Astrocyte of the cerebellum (primary cell): Measurements from ENCODE around the gene SMG7.

ENCODE experiments used
- DNase-seq: peaks from one replicate; pipeline ENCODE4 v3.0.0-alpha.2; 2011; ENCODE audit warnings: low read depth
- H3K4me3 ChIP-seq: 2 replicates; pipeline ENCODE4 v1.5.1; 2011; ENCODE audit warnings: mild to moderate bottlenecking, low read depth, low read length, moderate library complexity
- CTCF ChIP-seq: IDR thresholded peaks from 2 replicates; pipeline ENCODE4 v1.5.1; 2012; ENCODE audit warnings: low read length, low read depth, moderate library complexity, mild to moderate bottlenecking; ENCODE audit errors: missing control alignments
- in situ Hi-C: cut with HindIII; loops from 2 replicates; pipeline ENCODE4 v1.10.0; 2017; ENCODE audit warnings: low sequenced_read_pairs

SMG7 gene

DNA sequence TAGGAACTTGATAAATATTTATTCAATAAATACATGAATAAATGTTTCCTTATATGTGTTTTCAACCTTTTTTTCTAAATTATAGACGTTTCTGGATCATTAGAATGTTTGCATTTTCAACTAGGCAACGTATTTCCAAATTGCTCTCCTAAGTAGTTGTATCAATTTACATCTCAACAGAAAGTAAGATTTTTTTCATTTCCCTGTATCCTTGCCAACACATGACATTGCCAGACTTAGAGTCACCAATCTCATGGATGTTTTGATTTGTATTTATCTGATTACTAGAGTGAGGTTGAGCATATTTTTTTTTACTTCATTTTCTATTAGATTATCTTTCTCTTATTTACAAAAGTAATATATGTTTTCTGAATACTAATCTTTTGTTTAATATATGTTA is 22.2 kb upstream of the SMG7 start:
- in situ Hi-C loops, result no loop called here
- TF ChIP-seq CTCF, result no peak
- no peak for DNase-seq
- H3K4me3 ChIP-seq, result no peak overlapping the region

DNA sequence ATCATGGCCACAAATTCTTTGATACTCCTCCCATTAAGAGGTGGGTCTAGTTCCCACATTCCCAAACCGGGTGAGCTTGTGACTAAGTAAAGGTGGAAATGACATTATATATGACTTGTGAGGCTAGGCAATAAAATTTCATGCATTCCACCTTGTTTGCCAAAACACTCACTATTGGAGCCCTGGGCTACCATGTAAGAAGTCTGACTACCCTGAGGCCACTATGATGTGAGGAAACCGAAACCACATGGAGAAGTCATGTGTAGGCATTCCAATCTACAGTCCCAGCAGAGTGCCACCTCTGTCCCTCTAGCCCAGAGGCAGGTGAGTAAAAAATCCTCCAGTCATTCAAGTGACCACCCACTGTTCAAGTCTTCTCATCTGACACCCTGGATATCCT is 17.9 kb upstream of the SMG7 start:
- H3K4me3 ChIP-seq, result no peak overlapping the region
- no peak for TF ChIP-seq CTCF
- DNase-seq, result no peak
- in situ Hi-C loops, result no loop called here

DNA sequence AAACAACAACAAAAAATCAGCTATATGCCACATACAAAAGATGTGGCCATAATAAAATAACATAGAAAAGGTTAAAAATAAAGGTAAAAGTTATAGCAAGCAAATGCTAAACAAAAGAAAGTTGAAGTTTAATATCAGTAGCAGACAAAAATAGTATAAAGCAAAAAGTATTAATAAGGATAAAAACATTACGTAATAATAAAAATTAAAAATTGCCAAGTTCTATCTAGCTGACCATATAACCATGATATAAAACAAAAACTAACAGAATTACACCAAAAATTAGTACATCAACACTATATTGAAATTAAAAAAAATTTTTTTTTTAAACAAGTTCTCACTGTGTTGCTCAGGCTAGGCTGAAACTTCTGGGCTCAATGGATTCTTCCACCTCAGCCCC is 15.5 kb upstream of the SMG7 start:
- no peak overlapping the region for H3K4me3 ChIP-seq
- no peak for TF ChIP-seq CTCF
- in situ Hi-C loops, result no loop called here
- DNase-seq, result no peak

DNA sequence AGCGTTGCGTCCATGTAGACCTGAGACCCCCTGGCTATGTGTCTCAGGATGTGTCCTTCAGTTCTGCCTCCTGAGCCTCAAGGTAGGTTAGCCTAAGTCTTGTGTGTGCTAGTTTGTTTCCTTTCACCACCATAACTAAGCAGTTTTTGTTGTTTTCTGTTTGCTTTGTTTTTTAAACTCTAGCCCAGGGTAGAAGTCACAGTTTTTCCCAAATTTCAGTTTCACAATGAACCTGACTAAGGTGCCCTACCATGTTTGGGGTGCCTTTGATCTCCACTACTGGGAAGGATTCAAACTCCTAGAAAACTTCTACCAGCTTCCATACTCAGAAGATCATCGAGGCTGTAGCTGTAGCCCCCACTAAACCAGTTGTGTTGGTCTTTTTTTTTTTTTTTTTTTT is 14.8 kb upstream of the SMG7 start:
- H3K4me3 ChIP-seq, result no peak overlapping the region
- TF ChIP-seq CTCF, result no peak
- no peak for DNase-seq
- in situ Hi-C loops, result no loop called here

DNA sequence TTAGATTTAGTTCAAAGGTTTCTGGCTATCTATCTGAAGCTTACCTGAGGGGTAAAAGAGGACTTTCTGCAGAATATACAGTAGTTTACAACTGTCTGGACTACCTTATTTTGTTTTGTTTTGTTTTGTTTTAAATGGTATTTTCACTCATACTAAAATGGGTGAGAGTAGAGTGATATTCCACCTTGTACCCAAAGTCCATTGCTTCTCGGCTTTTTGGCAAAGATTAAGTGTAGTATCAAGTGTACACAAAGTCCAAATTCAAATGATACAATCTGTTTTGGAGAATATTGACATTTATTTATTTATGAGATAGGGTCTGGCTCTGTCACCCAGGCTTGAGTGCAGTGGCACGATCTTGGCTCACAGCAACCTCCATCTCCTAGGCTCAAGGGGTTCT is 11.7 kb upstream of the SMG7 start:
- in situ Hi-C loops, result no loop called here
- no peak for DNase-seq
- no peak overlapping the region for H3K4me3 ChIP-seq
- no peak for TF ChIP-seq CTCF

DNA sequence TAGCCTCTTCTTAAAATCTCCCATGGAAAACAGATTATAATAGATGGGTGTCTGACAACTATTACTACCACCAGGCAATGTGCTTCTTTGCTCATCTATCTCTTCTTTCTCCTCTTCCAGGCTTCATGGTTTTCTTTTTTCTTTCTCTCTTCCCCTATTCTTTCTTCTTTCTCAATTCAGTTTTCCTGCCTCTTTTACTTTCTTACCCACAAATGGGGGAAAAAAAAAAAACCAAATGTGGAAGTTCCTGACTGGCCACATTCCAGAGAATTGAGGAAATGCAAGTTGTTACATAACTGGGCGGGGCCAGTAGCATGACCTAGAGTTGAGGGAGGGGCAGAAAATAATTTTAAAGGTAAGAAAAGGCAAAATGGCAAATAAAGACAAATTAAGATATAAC is 10.9 kb upstream of the SMG7 start:
- no peak for TF ChIP-seq CTCF
- no peak for DNase-seq
- no peak overlapping the region for H3K4me3 ChIP-seq
- in situ Hi-C loops, result no loop called here

DNA sequence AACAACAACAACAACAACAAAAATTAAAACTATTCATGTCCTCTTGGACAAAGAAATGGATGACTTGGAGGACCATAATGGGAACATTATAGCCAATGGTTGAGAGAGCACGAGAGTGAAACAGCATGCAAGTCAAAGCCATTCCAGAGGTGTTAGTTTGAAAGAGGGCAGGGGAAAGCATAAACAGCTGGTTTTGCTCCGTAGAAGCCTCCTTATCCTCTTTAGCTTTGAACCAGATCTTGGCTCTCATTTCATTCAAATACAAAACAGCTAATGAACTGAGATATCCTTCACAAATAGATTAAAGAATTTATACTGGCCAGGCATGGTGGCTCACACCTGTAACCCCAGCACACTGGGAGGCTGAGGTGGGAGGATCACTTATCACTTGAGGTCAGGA is 8.7 kb upstream of the SMG7 start:
- in situ Hi-C loops, result no loop called here
- no peak for TF ChIP-seq CTCF
- H3K4me3 ChIP-seq, result no peak overlapping the region
- DNase-seq, result no peak
